Renal cortical epithelial cell (primary cell): ENCODE results near the gene BAHCC1. TPM values are rescaled to one million over a fixed set of nuclear protein-coding genes. Genes with fewer than 3 reads are reported as not detected.

Experiments used
- DNase-seq: peaks from one replicate; pipeline ENCODE4 v3.0.0-alpha.2; 2011; ENCODE audit warnings: low read depth
- total RNA-seq: library from RNA; depleted of rRNA; stranded (reverse); fragments of >200 nt; gene quantifications from 2 replicates; pipeline ENCODE4 v1.2.3, GENCODE V29; 2014

BAHCC1 gene
- total RNA-seq, 1 donor from 2014 or later, result 13.2 TPM

- DNase-seq, result no peak
Measured at GRCh38 chr17:81461607-81462500, 66.6 kb downstream of the BAHCC1 start.

- no peak for DNase-seq
Measured at GRCh38 chr17:81462506-81463125, 67.4 kb downstream of the BAHCC1 start.

GRCh38 chr17:81463506-81463905, 68.2 kb downstream of the BAHCC1 start:
- no peak for DNase-seq

GRCh38 chr17:81464586-81464985, 69.3 kb downstream of the BAHCC1 start:
- DNase-seq, result no peak

GRCh38 chr17:81465910-81466309, 70.7 kb downstream of the BAHCC1 start:
- peak; percentile 12 for DNase-seq

- no peak for DNase-seq
Measured at GRCh38 chr17:81466564-81467472, 71.6 kb downstream of the BAHCC1 start.

GRCh38 chr17:81468111-81468769, 73.0 kb downstream of the BAHCC1 start:
- no peak for DNase-seq

GRCh38 chr17:81468770-81469121, 73.5 kb downstream of the BAHCC1 start:
- DNase-seq, result no peak

GRCh38 chr17:81469266-81469665, 74.0 kb downstream of the BAHCC1 start:
- no peak for DNase-seq

GRCh38 chr17:81470270-81470943, 75.2 kb downstream of the BAHCC1 start:
- DNase-seq, result no peak

GRCh38 chr17:81470944-81471817, 75.9 kb downstream of the BAHCC1 start:
- DNase-seq, result no peak

- DNase-seq, result peak; percentile 65
Measured at GRCh38 chr17:81471818-81472456, 76.7 kb downstream of the BAHCC1 start.

- no peak for DNase-seq
Measured at GRCh38 chr17:81473019-81473418, 77.8 kb downstream of the BAHCC1 start.

- DNase-seq, result no peak
Measured at GRCh38 chr17:81474958-81475357, 79.7 kb downstream of the BAHCC1 start.

- DNase-seq, result no peak
Measured at GRCh38 chr17:81476097-81476496, 80.8 kb downstream of the BAHCC1 start.

GRCh38 chr17:81476635-81477034, 81.4 kb downstream of the BAHCC1 start:
- DNase-seq, result no peak

- DNase-seq, result no peak
Measured at GRCh38 chr17:81477173-81477572, 81.9 kb downstream of the BAHCC1 start.

- DNase-seq, result no peak
Measured at GRCh38 chr17:81478119-81478518, 82.9 kb downstream of the BAHCC1 start.
